GM18511 (cell line): ENCODE measurements around the gene ALK.

Experiments
- ATAC-seq: cut with Tn5 transposase; IDR thresholded peaks from one replicate; pipeline ENCODE4 v1.9.1; 2021; ENCODE audit warnings: mild to moderate bottlenecking, moderate library complexity; ENCODE audit not compliant: unreplicated experiment

The ALK gene

DNA sequence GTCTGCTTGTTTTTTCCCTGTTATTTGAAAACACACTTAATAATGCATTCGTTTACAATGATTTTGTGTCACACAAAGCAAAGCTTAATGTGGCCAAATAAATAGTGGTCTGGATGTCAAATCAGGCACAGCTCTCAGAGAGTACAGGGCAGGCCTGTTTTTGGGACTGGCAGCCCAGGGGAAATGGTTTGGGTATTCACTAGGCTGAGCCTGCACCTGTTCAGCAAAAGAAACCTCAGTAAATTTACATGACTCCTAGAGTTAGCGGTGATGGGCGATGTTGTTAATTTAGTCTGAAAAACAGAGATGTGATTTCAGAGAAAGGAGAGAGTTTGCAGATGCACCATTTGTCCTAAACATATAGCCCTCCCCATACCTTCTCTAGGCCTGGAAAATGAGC is 197.1 kb downstream of the ALK start:
- no peak for ATAC-seq

GRCh38 chr2:29723255-29724001 is 198.0 kb downstream of the ALK start:
- ATAC-seq = peak; percentile 88

DNA sequence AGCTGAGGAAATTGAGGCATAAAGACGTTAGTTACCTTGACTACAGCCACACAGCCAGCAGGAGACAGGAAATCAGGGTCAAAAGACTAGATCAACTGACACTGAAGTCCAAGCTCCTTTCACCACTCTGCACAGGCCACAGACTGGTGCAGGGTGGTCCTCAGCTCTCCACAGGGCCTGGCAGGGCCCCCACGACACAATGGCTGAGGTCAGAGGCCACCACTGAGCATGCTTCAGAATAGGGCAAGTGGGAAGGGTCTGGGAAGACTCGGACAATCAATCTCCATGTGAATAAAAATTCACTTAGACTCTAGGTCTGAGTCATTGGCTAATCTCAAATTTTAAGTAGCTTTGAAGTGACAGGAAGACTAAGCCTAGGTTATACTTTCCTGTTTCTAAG is 201.7 kb downstream of the ALK start:
- no peak for ATAC-seq

DNA sequence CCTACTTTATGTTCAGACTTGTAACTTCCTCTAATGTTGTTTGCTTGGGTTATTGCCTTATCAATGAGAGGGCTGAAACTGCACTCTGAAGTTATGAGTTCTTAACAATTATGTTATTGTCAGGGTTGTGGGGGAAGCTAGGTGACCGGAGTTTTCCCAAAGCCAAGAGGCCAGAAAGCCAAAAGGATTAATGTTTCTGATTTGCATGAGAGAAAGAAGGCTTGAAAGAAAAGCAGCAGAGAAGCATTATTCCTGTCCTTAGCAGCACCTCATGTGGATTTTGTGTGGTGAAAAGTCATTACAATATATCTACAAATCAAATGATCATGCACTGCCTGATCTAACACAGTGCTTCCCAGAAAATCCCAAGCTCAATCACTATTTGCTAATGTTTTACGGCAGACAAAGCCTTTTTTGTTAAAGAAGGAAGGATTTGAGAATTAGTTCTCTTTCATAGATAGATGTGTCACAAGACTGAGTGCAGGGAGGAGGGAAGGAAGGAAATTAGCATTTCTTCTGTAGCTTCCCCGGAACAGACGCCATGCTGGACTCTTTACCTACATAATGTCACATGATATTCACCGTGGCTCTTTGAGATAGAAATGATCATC is 203.2 kb downstream of the ALK start:
- ATAC-seq = no peak

DNA sequence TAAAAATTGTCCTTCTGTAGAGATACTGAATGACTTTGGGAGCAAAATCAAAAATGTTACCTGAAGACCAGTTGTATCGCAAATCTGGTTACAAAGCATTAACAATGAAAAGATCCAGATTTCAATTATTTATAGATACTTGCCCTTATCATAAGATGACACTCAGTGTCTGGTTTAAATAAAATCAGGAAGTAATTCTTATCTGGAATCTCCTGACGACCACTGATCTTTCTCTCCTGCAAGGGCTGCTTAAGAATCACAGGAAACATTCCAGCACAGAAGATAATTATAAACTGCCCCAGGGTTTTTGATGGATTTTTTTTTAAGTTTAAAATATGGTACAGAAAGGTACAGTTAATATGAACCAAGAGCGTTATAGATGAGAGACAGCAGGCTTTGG is 205.7 kb downstream of the ALK start:
- no peak for ATAC-seq

DNA sequence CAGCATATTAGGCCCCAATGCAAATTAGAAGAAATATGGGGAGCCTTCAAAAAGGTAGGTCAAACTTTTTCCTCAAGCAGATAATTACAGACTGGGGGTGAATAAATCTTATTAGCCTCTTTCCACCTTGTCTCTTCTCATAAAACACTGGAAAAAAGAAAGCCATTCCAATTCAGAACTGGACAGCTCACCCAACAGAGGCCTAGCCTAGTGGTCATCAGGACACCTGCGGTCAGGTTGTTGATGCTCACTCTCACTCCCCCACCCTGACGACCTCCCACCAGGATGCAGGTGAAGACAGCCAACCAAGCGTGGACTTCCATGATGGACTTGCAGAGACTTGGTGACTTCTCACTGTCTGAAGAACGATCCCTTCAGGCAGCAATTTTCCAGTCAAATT is 207.1 kb downstream of the ALK start:
- ATAC-seq = no peak

- ATAC-seq = no peak
These were observed 215.1 kb downstream of the ALK start for GRCh38 chr2:29706171-29706720.

- ATAC-seq = no peak
These were observed 215.8 kb downstream of the ALK start for GRCh38 chr2:29705616-29706015.

DNA sequence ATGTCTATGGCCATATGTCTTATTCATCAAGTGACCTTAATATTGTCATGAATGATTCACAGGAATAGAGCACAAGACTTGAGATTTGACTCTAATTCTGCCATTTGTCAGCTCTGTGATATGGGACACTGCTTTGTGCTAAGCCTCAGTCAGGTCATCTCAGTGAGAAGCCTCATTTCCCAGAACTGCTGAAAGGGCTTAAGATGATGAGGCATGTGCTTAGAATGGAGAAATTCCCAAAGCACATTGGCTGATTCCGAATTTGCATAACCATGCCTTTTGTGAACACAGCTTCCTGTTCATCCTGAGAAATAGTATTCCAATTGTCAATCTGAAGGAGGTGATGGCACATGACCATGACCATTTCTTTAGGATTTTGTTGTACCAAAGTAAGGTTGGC is 218.1 kb downstream of the ALK start:
- ATAC-seq = no peak

GRCh38 chr2:29702276-29702675 is 219.1 kb downstream of the ALK start:
- no peak for ATAC-seq

DNA sequence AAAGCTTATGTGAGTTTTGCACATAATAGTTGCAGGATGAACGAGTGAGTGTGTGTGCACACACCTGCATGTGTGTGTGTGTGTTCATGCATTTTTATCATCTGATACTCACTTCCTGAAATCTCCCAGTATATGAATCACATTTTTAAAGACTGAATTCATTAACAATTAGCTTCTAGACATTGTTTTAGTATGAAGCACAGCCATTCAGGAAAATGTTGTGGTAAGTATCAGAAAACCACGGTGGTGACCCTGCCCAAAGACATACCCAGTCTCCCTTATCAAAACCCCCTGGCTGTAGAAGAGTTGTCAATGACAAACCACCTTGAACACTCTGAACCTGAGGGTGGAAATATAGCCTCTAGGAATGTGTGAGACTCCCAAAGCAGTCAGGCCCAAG is 220.8 kb downstream of the ALK start:
- ATAC-seq = no peak

- ATAC-seq = no peak
These were observed 222.3 kb downstream of the ALK start for GRCh38 chr2:29699045-29699444.

DNA sequence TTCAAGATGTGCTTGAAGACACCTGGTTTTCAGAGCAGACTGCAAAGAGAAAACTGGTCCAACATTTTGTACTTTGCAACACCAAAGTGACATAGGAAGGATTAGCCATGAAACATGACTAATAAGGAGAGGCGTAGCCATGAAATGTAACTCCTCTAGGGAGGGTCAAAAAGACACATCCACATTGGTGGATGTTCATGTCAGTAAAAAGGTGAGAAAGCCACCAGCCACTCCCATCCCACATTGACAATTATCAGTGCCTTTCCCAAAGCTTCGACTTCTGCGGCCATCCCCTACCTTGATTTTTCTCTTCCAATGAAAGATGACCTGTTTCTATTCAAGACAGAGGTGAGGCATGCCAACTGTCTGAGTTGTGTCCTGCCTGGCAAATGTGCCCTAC is 223.2 kb downstream of the ALK start:
- no peak for ATAC-seq

- ATAC-seq = no peak
These were observed 223.7 kb downstream of the ALK start for GRCh38 chr2:29697715-29698114.

- ATAC-seq = no peak
These were observed 224.2 kb downstream of the ALK start for GRCh38 chr2:29697181-29697580.

- no peak for ATAC-seq
These were observed 226.6 kb downstream of the ALK start for GRCh38 chr2:29694741-29695140.

- ATAC-seq = no peak
These were observed 229.9 kb downstream of the ALK start for GRCh38 chr2:29691391-29691950.

DNA sequence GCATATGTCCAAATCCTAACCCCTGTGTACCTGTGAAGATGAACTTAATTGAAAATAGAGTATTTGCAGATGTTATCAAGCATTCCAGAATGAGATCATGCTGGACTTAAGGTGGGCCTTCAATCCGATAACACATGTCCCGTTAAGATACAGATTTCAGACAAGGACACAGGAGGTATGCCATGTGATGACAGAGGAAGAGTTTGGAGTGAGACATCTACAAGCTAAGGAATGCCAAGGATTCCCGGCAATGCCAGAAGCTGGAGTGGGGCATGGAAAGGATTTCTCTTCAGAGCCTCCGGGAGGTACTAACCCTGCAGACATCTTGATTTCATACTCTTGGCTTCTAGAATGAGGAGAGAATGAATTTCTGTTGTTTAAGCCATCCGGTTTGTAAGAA is 231.7 kb downstream of the ALK start:
- ATAC-seq = no peak

- no peak for ATAC-seq
These were observed 233.0 kb downstream of the ALK start for GRCh38 chr2:29688429-29688828.

GRCh38 chr2:29687121-29687520 is 234.3 kb downstream of the ALK start:
- ATAC-seq = no peak

DNA sequence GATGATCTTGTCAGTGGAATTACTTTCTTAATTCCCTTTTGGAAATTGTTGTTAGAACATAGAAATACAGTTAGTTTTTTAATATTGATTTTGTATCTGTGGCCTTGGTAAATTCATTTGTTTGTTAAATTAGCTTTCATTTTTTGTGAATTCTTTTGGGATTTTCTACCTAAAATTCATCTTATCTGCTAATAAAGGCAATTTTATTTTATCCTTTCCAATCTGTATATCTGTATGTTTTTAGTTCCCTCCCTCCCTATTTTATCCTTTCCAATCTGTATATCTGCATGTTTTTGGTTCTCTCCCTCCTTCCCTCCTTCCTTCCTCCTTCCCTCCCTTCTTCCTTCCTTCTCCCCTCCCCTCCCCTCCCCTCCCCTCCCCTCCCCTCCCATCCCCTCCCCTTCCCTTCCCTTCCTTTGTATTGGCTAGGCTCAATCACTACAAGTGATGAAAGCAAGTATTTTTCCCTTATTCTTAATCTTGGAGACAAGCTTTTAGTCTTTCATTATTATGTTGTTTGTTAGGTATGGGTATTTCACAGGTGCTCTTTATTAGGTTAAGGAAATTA is 244.4 kb downstream of the ALK start:
- no peak for ATAC-seq

- no peak for ATAC-seq
These were observed 256.8 kb downstream of the ALK start for GRCh38 chr2:29664578-29664977.
